ENCODE results near the gene TOLLIP. TPM values are rescaled to one million over a fixed set of nuclear protein-coding genes. Genes with fewer than 3 reads are reported as not detected.
"Not testable (repeated sequence)": the region's sequence is repeated elsewhere in the genome, so short reads cannot be mapped to it uniquely, and the experiment has no call there.

Gene TOLLIP
- total RNA-seq, 2 donors from 2014 or later = 62.8 to 63.7 TPM

DNA sequence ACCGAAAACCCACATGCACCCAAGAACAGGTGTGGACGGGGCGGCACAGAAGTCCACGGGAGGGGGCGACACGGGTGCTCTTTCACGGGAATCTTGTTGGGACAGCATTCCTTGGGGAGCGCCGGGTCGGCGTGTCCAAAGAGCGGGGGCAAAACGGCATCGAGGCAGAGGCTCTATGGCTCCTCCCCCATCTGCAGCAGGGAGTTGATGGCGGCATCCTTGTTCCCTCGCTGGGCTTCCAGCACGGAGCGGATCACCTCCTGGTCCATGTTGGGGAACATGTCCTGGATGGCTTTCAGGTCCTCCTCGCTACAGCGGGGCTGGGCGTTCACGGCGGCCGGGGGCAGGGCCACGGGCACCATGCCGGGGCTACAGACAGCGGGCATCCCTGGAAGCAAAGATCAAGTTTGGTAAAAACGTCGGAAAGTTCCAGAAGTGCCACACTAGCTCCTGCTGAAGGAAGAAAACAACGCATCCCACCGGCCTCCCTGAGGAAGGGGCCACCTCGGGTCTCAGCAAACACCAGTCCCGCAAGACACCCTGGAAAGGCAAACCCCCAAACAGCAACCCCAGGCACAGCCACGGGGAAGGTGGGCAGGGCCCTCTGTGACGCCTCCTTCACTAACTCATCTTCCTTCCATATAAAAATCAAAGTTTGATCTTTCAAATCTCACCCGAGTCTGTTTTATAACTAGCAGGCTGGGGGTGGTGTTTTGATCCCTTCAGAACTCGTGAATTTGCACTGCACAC, 32.4 kb downstream of the TOLLIP start:
- ATAC-seq (no peak), DNase-seq (no peak)
- intact Hi-C loops (cut with DNase I, micrococcal nuclease) = no loop called here

DNA sequence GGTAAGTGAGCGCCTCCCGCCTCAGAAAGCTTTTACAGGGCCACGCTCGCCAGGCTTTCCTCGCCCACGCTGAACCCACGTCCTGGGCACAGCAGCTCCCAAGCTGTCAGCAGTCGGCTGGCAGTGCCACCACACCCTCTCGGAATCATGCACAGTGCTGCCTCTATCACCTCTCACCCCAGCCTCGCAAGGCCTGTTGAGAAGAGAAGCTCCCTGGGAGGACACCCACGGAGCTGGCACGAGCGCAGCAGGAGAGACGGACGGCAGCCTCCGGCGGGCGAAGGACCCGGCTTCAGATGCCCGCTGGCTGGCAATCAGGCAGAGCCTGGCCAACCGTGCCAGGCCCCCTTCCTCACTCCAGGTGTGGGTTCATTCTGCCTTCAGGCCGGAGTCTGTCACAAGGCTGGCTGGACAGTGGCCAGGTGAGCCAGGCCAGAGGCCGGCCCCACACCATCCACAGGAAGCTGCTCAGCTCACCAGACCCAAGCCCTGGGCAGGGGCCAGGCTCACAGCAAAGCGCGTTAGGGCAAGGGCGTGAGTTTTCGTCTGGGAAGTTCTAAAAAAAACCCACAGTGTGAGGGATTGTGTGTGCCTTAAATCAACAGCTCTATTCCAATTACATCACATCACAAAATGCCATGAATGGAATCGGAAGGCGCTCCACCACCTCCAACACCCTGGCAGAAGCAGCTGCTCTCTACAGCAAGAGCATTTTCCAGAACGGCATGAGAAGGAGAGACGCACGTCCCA, 33.2 kb downstream of the TOLLIP start:
- DNase-seq (no peak), ATAC-seq (no peak)
- intact Hi-C loops (cut with DNase I, micrococcal nuclease) = no loop called here

DNA sequence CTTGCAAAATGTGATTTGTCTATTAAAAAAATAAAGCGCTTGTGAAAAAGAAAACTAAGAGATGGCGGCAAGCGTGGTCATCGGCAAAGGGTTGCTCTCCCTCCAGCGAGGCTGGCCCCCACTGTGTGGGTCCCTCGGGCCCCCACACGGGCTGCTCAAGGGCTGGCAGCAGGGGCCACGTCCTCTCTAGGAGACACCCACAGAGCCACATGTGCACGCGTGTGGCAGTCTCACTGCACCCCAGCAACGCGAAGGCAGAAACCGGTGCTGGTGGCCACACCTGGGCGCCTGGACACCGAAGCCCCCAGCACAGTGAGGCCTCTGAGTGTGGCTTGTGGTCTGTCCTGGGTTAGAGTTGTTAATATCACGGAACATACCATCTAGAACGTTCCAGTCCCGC, 34.4 kb downstream of the TOLLIP start:
- DNase-seq = no peak
- intact Hi-C loops (cut with DNase I, micrococcal nuclease) = no loop called here
- ATAC-seq = no peak

DNA sequence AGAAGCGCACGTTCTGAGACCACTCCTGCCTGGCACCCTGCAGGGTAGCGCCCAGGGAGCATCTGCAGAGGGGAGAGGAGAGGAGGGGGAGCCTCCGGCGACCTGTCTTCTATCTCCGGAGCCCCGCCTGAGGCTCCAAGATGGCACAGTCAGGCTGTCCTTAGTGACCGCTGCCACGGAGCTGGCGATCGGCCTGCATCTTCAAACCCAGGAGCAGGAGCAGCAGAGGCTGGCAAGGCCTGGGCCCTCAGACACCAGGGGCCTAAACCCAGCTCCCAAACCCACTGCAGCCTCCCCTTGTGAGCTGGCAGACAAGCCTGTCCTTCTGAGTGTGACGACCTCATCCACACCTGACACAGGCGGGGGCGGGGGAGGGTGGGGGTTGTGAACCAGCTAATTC, 34.9 kb downstream of the TOLLIP start:
- DNase-seq (no peak), ATAC-seq (no peak)
- intact Hi-C loops (cut with DNase I, micrococcal nuclease) = no loop called here

DNA sequence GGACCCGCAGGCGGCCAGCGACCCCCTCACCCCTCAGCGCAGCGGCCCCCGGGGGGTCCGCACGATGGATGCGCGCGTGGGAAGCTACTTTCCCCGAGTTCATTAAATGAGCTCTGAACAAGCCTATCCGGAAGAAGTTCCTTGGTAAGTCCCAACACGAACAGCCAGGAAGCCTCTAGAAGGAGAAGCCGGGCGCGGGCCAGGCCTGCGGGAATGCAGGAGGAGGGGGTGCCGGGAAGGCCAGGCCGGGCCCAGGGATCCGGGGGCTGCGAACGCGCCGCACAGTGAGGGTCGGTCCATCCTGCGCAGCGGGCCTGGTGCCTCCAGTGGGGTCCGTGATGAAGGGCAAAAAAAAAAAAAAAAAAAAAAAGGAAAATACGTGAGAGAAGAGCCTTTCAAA, 36.9 kb downstream of the TOLLIP start:
- ATAC-seq = no peak
- no peak for DNase-seq
- intact Hi-C loops (cut with DNase I, micrococcal nuclease) = no loop called here

DNA sequence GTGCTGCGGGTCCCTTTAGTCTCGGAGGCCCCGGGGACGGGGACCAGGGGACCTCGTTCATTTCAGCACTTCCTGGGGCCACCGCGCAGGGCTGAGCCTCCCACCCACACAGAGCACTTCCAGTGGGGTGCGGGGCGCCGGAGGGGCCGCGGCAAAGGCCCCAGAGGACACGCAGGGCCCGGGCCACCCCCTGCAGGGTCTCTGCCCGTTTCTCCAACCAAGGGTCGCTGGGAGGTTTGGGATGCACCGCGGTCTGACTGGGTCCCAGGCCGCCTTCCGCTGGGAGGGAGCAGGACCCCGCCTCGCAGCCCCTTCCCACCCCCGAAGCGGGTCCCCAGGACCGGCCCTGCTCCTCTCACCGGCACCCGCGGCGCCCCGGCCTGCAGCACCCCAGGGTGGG, 37.5 kb downstream of the TOLLIP start:
- peak; percentile 11 for ATAC-seq
- no peak for DNase-seq
- intact Hi-C loops (cut with DNase I, micrococcal nuclease) = no loop called here

DNA sequence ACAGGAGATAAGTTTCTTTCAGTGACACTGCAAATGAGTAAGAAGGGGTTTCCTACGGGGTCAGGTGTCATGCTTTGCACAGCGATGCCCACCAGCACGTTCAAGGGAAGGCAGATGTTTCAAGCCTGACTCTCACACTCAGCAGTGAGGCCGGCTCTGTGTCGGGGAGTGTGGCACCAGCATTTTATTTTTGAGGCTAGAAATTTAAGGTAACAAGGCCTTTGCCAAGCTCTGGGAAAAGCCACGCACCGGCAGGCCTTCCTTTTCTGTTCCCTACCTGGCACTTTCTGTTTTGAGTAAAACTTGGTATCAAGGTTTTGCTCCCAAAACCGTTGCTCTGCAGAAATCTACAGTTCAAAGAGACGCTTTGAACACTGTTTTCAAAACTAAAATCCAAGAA, 38.0 kb downstream of the TOLLIP start:
- DNase-seq (no peak), ATAC-seq (no peak)
- intact Hi-C loops (cut with DNase I, micrococcal nuclease) = no loop called here

DNA sequence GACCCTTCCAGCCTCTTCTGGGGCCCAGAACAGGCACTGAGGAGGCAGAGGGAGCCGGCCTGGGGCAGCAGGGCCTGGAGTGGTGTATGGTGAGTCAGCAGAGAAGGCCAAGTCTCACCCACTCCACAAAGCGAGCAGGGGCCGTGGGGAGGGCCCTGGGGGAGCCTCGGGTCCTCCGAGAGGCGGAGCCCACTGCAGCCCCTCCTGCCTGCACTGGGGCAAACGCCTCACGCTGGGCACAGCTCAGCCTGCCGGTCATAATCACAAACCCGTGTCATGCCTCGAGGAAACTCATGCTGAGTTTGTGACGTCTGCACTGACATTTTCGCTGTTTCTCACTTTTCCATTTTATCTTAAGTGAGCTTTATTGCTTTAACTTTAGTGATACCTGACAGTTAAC, 38.4 kb downstream of the TOLLIP start:
- no peak for ATAC-seq
- DNase-seq = no peak
- intact Hi-C loops (cut with DNase I, micrococcal nuclease) = no loop called here

DNA sequence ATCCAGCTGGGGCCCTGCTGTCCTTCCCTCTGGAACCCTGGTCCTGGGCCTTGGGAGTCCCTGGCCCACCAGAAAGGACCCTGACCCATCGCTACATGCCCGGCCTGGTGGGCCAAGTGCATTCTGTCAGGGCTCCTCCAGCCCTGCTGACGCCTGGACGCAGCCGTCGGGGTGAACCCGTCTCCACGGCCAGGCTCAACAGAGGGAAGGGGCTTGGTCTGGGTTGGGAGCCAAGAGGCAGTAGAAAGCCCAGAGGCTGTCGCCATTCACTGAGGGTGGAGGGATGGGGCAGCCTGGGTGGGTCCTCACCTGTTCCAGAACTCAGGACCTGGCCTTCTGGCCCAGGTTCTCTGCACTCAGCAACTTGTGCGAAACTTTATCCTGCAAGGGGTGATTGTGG, 39.0 kb downstream of the TOLLIP start:
- ATAC-seq = peak; percentile 30
- intact Hi-C loops (cut with DNase I, micrococcal nuclease) = no loop called here
- DNase-seq = no peak

DNA sequence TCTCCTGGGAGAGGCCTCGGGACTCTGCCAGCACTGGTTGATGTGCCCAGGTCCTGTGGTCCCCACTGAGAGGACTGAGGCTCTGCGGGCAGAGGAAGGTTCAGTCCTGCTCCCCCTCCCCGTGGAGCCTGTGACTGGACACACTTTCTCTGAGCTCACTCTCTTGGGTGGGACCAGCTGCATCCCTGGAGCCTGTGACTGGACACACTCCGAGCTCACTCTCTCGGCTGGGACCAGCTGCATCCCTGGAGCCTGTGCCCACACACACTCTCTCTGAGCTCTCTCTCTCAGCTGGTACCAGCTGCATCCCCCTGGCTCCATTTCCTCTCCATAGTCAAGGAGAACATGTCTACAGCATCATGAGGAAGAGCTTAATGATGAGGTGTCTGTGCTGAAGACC, 39.5 kb downstream of the TOLLIP start:
- intact Hi-C loops (cut with DNase I, micrococcal nuclease) = no loop called here
- no peak for DNase-seq
- peak; percentile 10 for ATAC-seq

DNA sequence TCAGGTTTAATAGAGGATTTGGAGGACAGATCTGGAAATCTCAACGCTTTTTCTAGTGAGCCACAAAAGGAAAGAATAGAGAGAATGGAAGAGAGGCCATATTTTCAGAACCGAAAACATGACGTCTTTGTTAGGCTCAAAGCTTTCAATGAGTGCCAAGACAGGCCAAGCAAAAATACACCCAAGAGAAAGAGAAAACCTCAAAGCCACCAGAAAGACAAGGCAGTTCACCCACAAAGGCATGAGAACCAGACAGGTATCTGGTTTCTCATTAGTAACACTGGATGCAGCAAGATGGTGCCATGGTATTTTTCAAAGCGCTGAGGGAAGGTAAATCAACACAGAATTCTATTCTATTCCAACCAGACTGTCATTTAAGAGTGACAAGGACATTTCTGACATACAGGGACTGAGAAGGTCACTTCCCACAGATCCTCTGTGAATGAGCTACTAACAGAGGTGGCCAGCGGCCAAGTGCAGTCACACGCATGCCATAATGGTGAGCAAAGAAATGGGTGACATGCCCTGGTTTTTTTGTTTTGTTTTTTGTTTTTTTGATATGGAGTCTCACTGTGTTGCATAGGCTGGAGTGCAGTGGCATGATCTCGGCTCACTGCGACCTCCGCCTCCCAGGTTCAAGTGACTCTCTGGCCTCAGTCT, 41.9 kb downstream of the TOLLIP start:
- DNase-seq (no peak), ATAC-seq (no peak)
- intact Hi-C loops (cut with DNase I, micrococcal nuclease) = no loop called here

DNA sequence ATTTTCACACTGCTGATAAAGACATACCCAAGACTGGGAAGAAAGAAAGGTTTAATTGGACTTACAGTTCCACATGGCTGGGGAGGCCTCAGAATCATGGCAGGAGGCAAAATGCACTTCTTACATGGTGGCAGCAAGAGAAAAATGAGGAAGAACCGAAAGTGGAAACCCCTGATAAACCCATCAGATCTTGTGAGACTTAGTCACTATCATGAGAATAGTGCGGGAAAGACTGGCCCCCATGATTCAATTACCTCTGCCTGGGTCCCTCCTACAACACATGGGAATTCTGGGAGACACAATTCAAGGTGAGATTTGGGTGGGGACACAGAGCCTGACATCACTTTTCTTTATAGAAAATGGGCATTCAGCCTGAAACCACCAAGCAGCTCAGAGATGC, 42.5 kb downstream of the TOLLIP start:
- DNase-seq; intact Hi-C loops (cut with DNase I, micrococcal nuclease); ATAC-seq: not testable (repeated sequence)

DNA sequence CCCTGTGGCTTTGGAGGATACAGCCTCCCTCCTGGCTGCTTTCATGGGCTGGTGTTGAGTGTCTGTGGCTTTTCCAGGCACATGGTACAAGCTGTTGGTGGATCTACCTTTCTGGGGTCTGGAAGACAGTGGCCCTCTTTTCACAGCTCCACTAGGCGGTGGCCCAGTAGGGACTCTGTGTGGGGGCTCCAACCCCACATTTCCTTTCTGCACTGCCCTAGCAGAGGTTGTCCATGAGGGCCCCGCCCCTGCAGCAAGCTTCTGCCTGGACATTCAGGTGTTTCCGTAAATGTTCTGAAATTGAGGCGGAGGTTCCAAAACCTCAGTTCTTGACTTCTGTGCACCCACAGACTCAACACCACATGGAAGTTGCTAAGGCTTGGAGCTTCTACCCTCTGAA, 44.0 kb downstream of the TOLLIP start:
- ATAC-seq; intact Hi-C loops (cut with DNase I, micrococcal nuclease); DNase-seq: not testable (repeated sequence)

DNA sequence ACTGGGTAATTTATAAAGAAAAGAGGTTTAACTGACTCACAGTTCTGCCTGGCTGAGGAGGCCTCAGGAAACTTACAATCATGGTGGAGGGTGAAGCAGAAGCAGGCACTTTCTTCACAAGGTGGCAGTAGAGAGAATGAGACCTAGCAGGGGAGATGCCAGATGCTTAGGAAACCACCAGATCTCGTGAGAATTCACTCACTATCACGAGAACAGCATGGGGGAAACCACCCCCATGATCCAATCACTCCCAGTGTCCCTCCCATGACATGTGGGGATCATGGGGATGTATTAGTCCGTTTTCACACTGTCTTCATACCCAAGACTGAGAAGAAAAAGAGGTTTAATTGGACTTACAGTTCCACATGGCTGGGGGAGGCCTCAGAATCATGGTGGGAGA, 45.0 kb downstream of the TOLLIP start:
- ATAC-seq, DNase-seq: not testable (repeated sequence)

DNA sequence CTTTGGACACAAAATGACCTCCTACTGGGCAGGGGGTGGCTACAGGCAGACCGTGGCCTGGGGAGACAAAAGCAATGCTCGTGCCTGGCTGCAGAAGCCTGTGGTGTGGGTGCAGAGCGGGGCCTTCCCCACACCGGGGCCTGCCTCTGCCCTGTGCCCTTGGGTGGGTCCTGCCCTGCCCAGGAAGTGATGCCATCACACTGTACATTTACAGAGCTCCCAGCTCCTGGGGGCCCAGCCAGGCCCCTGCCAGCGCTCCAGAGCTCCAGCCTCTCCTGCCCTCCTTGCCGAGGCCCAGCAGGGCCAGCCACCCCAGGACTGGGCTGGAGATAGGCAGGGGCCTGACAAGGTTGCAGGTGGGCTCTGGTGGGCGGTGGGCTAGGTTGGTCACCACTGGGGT, 46.4 kb downstream of the TOLLIP start:
- DNase-seq (peak; percentile 51 to 64), ATAC-seq (peak; percentile 54)
- intact Hi-C loops (cut with DNase I, micrococcal nuclease) = no loop called here

More for the DNA sequence above, 45.0 kb downstream of the TOLLIP start:
- intact Hi-C loops (cut with DNase I, micrococcal nuclease) = not testable (repeated sequence)

DNA sequence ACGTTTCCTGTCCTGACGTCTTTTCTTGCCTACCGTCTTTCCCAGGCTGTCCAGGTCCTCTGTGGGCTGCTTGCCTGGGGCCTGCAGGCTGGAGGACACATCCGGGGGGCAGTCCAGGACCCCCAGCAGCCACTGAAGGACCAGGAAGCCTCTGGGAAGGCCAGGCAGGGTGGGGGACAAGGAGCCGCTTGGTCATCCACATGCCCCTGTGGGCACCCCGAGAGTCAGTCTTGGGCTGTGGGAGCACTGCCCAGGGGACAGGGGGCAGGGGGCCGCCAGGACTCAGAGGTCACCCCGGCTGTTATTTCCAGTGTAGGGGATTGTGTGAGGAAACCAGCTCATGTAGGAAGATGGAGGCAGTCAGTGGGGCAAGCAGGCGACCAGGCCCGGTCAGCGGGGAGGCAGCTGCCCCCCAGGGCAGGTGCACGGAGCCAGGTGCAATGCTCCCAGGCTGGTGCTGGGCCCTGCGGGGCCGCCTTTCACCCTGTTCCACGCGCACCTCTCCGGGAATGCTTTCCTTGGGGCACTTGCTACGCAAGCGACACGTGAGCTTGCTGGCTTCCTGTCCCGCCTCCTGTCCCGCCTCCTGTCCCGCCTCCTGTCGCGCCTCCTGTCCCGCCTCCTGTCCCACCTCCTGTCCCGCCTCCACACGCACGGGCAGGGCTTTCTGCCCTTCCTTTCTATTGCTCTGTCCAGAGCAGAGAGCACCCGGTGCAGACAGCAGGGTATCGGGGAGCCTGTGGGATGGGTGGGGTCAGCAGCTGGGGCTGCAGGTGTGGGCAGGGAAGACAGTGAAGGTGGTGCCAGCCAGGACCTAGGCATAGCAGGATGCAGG, 47.0 kb downstream of the TOLLIP start:
- intact Hi-C loops (cut with DNase I, micrococcal nuclease) = no loop called here
- DNase-seq = peak; percentile 94 to 95
- ATAC-seq = peak; percentile 82

DNA sequence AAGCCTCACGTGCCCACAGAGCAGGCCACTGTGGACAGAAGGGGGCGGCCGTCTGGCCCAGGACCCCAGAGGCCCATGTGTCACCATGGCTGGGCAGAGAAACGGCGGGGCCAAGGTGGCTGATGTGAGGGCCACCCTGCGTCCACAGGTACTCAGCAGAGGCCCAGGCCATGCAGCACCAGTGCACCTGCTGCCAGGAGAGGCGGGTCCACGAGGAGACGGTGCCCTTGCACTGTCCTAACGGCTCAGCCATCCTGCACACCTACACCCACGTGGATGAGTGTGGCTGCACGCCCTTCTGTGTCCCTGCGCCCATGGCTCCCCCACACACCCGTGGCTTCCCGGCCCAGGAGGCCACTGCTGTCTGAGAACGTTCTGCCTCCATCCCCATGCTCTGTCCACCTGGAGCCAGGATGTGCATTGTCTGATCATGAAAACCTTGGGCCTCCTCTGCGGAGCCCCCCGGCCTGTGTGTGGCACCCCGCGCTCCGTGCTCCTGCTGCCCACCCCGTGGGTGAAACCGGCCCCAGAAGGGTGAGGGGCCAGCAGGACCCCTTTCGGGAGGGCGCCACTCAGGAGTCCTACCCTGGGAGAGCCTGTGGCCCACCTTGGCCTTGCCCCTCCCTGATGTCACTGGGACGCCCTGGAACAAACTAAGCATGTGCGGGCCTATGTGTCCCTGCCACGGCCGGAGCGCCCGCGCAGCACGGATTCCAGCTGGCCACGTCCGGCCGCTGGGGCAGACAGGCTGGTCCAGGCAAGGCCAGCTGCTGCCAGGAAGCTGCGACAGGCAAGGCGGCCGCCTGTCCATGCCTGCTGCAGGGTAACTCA, 48.0 kb downstream of the TOLLIP start:
- intact Hi-C loops (cut with DNase I, micrococcal nuclease) = no loop called here

DNA sequence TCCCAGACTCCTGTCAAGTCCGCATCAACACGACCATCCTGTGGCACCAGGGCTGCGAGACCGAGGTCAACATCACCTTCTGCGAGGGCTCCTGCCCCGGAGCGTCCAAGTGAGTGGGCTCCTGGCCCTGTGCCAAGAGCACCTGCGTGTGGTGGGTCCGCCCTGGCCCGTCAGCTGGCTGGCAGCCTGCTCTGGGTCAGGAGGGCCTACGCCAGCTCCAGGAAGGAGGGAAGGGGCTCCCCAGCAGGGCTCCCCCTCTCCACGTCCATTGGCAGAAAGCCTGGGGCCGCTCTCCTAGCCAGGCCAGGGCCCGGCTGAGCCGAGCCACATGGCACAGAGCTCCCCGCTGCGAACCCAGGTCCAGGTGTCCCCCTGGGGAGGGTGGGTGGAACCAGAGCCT, 48.8 kb downstream of the TOLLIP start:
- ATAC-seq = no peak
- no peak for DNase-seq
- intact Hi-C loops (cut with DNase I, micrococcal nuclease) = no loop called here

More for the DNA sequence above, 48.0 kb downstream of the TOLLIP start:
- no peak for ATAC-seq
- DNase-seq = no peak

Measured in left colon (tissue), 2 donors.